HEK293 (cell line): ENCODE data around the gene RCL1.

Source experiments
- CTCF ChIA-PET: fragments of 350-600 bp; formaldehyde crosslinking; extraction: SDS; loops from one replicate; lab custom pipeline; 2021; ENCODE audit warnings: antibody characterized with exemption; lab: Yijun Ruan, JAX
- POLR2A ChIA-PET: fragments of 300-600 bp; formaldehyde crosslinking; extraction: SDS; loops from one replicate; lab custom pipeline; 2020; ENCODE audit warnings: antibody characterized with exemption, inconsistent platforms; lab: Yijun Ruan, JAX
- H3K27ac ChIP-seq: fragments of 200-500 bp; sonication (Bioruptor generic); 2 replicates; pipeline ENCODE4 v1.5.1; 2014; ENCODE audit warnings: low read depth, low read length, control low read depth, inconsistent platforms; ENCODE audit errors: extremely low read depth
- H3K36me3 ChIP-seq, 2 experiments: fragments of 200-500 bp in 1 of 2; sonication (Bioruptor generic) in 1 of 2; 1 replicate in 1 of 2; 2 replicates in 1 of 2; pipeline ENCODE4 v1.5.1; 2014 to 2017; ENCODE audit warnings: inconsistent platforms in 2 of 2, low read length in 2 of 2; ENCODE audit not compliant: control insufficient read depth in 2 of 2, insufficient read depth in 1 of 2
- H3K4me1 ChIP-seq: fragments of 200-500 bp; sonication (Bioruptor generic); 2 replicates; pipeline ENCODE4 v1.5.1; 2014; ENCODE audit warnings: mild to moderate bottlenecking, low read length, inconsistent platforms; ENCODE audit not compliant: control insufficient read depth, insufficient read depth
- H3K4me3 ChIP-seq: 2 replicates; pipeline ENCODE4 v1.5.1; 2011; ENCODE audit warnings: low read depth, mild to moderate bottlenecking, control low read depth, low read length, moderate library complexity
- H3K9me3 ChIP-seq: fragments of 200-500 bp; sonication (Bioruptor generic); 2 replicates; pipeline ENCODE4 v1.5.1; 2014; ENCODE audit warnings: low read depth, low read length, inconsistent platforms; ENCODE audit not compliant: control insufficient read depth, insufficient read depth
- ATF2 ChIP-seq: fragments of 450-650 bp; formaldehyde crosslinking; IDR thresholded peaks from 2 replicates; pipeline ENCODE4 v1.5.1; 2016; ENCODE audit warnings: missing biosample characterization, missing genetic modification characterization, low read depth
- IKZF3 ChIP-seq: fragments of 450-650 bp; IDR thresholded peaks from 2 replicates; pipeline ENCODE4 v1.5.0; 2018; ENCODE audit warnings: missing biosample characterization, mild to moderate bottlenecking, missing genetic modification characterization, moderate library complexity
- PATZ1 ChIP-seq: fragments of 450-650 bp; formaldehyde crosslinking; IDR thresholded peaks from 2 replicates; pipeline ENCODE4 v1.5.1; 2016; ENCODE audit warnings: missing biosample characterization, missing genetic modification characterization
- REPIN1 ChIP-seq: fragments of 450-650 bp; formaldehyde crosslinking; IDR thresholded peaks from 2 replicates; pipeline ENCODE4 v1.5.1; 2017; ENCODE audit warnings: missing biosample characterization, missing genetic modification characterization, low read depth
- TCF7L2 ChIP-seq: IDR thresholded peaks from 2 replicates; pipeline ENCODE4 v1.6.1; 2011; ENCODE audit warnings: low read depth, mild to moderate bottlenecking, inconsistent platforms, low read length, moderate library complexity, borderline replicate concordance
- YY2 ChIP-seq: fragments of 450-650 bp; formaldehyde crosslinking; IDR thresholded peaks from 2 replicates; pipeline ENCODE4 v1.5.1; 2016; ENCODE audit warnings: missing biosample characterization, missing genetic modification characterization
- ZBTB11 ChIP-seq: fragments of 450-650 bp; formaldehyde crosslinking; conservative IDR thresholded peaks from 2 replicates; pipeline ENCODE4 v1.5.1; 2016; ENCODE audit warnings: low read depth, missing biosample characterization, missing genetic modification characterization
- ZBTB20 ChIP-seq: fragments of 450-650 bp; formaldehyde crosslinking; IDR thresholded peaks from 2 replicates; pipeline ENCODE4 v1.5.1; 2016; ENCODE audit warnings: missing biosample characterization, missing genetic modification characterization
- ZIC2 ChIP-seq: fragments of 450-650 bp; formaldehyde crosslinking; IDR thresholded peaks from 2 replicates; pipeline ENCODE4 v1.5.1; 2016; ENCODE audit warnings: missing biosample characterization, missing genetic modification characterization
- ZNF140 ChIP-seq: fragments of 450-650 bp; formaldehyde crosslinking; IDR thresholded peaks from 2 replicates; pipeline ENCODE4 v1.5.1; 2016; ENCODE audit warnings: missing biosample characterization, missing genetic modification characterization
- ZNF223 ChIP-seq: fragments of 450-650 bp; formaldehyde crosslinking; IDR thresholded peaks from 2 replicates; pipeline ENCODE4 v1.5.1; 2016; ENCODE audit warnings: missing biosample characterization, missing genetic modification characterization
- ZNF248 ChIP-seq: fragments of 450-650 bp; formaldehyde crosslinking; IDR thresholded peaks from 2 replicates; pipeline ENCODE4 v1.5.1; 2017; ENCODE audit warnings: missing biosample characterization, missing genetic modification characterization
- ZNF335 ChIP-seq: fragments of 450-650 bp; formaldehyde crosslinking; conservative IDR thresholded peaks from 2 replicates; pipeline ENCODE4 v1.5.1; 2016; ENCODE audit warnings: missing biosample characterization, missing genetic modification characterization
- ZNF354C ChIP-seq: fragments of 450-650 bp; formaldehyde crosslinking; IDR thresholded peaks from 2 replicates; pipeline ENCODE4 v1.5.1; 2016; ENCODE audit warnings: missing biosample characterization, missing genetic modification characterization, low read depth, borderline replicate concordance
- ZNF548 ChIP-seq: fragments of 450-650 bp; formaldehyde crosslinking; IDR thresholded peaks from 2 replicates; pipeline ENCODE4 v1.5.1; 2016; ENCODE audit warnings: missing biosample characterization, missing genetic modification characterization
- ZNF596 ChIP-seq: fragments of 450-650 bp; IDR thresholded peaks from 2 replicates; pipeline ENCODE4 v1.5.0; 2018; ENCODE audit warnings: missing biosample characterization, mild to moderate bottlenecking, missing genetic modification characterization, moderate library complexity
- ZNF623 ChIP-seq: fragments of 450-650 bp; formaldehyde crosslinking; IDR thresholded peaks from 2 replicates; pipeline ENCODE4 v1.5.1; 2016; ENCODE audit warnings: missing biosample characterization, missing genetic modification characterization
- ZNF645 ChIP-seq: fragments of 450-650 bp; formaldehyde crosslinking; IDR thresholded peaks from 2 replicates; pipeline ENCODE4; 2016; ENCODE audit warnings: missing biosample characterization, missing genetic modification characterization
- ZNF785 ChIP-seq: fragments of 450-650 bp; formaldehyde crosslinking; IDR thresholded peaks from 2 replicates; pipeline ENCODE4 v1.5.1; 2016; ENCODE audit warnings: missing biosample characterization, missing genetic modification characterization
- ZXDB ChIP-seq: fragments of 450-650 bp; formaldehyde crosslinking; IDR thresholded peaks from 2 replicates; pipeline ENCODE4 v1.5.1; 2016; ENCODE audit warnings: missing biosample characterization, missing genetic modification characterization

Gene RCL1

GRCh38 chr9:4837261-4838188 lies 44.8 kb downstream of the RCL1 start:
- Histone ChIP-seq H3K4me1 (no peaks in the 10 kb centered on the region), H3K27ac (no peak overlapping the region), H3K9me3 (no peaks in the 10 kb centered on the region), H3K36me3 (peaks cover 5 to 32% of the 10 kb centered on the region in 2 experiments; a peak in 1 of 3 replicates), H3K4me3 (no peak overlapping the region)
- ChIA-PET CTCF (interaction anchor here (1.0 to 1.1 kb wide), 2 partner anchors 75 to 78 kb away, joined by 3 to 4 read pairs; no protein-coding TSS in a partner anchor), POLR2A (interaction anchor here (0.5 kb wide), 1 partner anchor 99 kb away, joined by 5 read pairs; no protein-coding TSS in a partner anchor)
- TF ChIP-seq ZNF623 (tag by site-specific recombination) (no peak), ZIC2 (peak; percentile 31; the same call in 1 of the 2 replicates), YY2 (no peak)

GRCh38 chr9:4838189-4838546 lies 45.4 kb downstream of the RCL1 start:
- no peak overlapping the region for H3K4me3 ChIP-seq
- TF ChIP-seq ZXDB: no peak
- TF ChIP-seq ZNF548 (tag by site-specific recombination): no peak
- no peak for TF ChIP-seq ZNF248
- no peak for TF ChIP-seq ZNF596 (tag by site-specific recombination)
- TF ChIP-seq ZNF785 (tag by site-specific recombination): no peak
- TF ChIP-seq IKZF3 (tag by site-specific recombination): no peak
- TF ChIP-seq REPIN1 (tag by site-specific recombination): no peak
- no peak for TF ChIP-seq ZNF335
- no peak for TF ChIP-seq ATF2 (tag by site-specific recombination)
- TF ChIP-seq ZBTB20 (tag by site-specific recombination): no peak
- TF ChIP-seq ZNF223 (tag by site-specific recombination): no peak
- no peak for TF ChIP-seq ZNF140 (tag by site-specific recombination)
- no peak for TF ChIP-seq TCF7L2
- no peak for TF ChIP-seq ZNF645 (tag by site-specific recombination)
- TF ChIP-seq PATZ1 (tag by site-specific recombination): no peak
- no peak for TF ChIP-seq ZNF354C (tag by site-specific recombination)
- TF ChIP-seq ZBTB11 (tag by site-specific recombination): no peak
- H3K27ac ChIP-seq: no peak overlapping the region
- peaks cover 5 to 36% of the 10 kb centered on the region in 2 experiments; a peak in 1 of 3 replicates for H3K36me3 ChIP-seq
- H3K4me1 ChIP-seq: no peaks in the 10 kb centered on the region
- ChIA-PET CTCF (interaction anchor here (0.7 to 1.1 kb wide), 3 partner anchors 75 to 599 kb away, joined by 3 to 4 read pairs (median 3); no protein-coding TSS in a partner anchor), POLR2A (no interaction called here)
- H3K9me3 ChIP-seq: no peaks in the 10 kb centered on the region
